Ectodermal cell (in vitro differentiated cells): ENCODE results near the gene ABCB8.

Experiments
- H3K27ac ChIP-seq: 2 replicates; pipeline ENCODE4 v1.7.0; 2013; ENCODE audit warnings: mild to moderate bottlenecking, low read depth, low read length; ENCODE audit not compliant: insufficient read depth, poor library complexity, severe bottlenecking
- H3K27me3 ChIP-seq: 2 replicates; pipeline ENCODE4 v1.7.0; 2013; ENCODE audit warnings: mild to moderate bottlenecking, low read length; ENCODE audit not compliant: insufficient read depth, control insufficient read depth, poor library complexity, severe bottlenecking
- H3K36me3 ChIP-seq: one replicate; pipeline ENCODE4 v1.7.0; 2013; ENCODE audit warnings: low read length; ENCODE audit not compliant: control insufficient read depth, insufficient read depth
- H3K4me1 ChIP-seq: one replicate; pipeline ENCODE4 v1.7.0; 2013; ENCODE audit warnings: low read length; ENCODE audit not compliant: control insufficient read depth, insufficient read depth
- H3K4me3 ChIP-seq: 2 replicates; pipeline ENCODE4 v1.7.0; 2013; ENCODE audit warnings: low read depth, low read length, control low read depth; ENCODE audit not compliant: insufficient read depth
- H3K9me3 ChIP-seq: 2 replicates; pipeline ENCODE4 v1.7.0; 2013; ENCODE audit warnings: mild to moderate bottlenecking, low read length, moderate library complexity; ENCODE audit not compliant: control insufficient read depth
- WGBS, 2 experiments: methylation state at CpG; one replicate each; pipeline ENCODE4 v1.1.7; 2013; ENCODE audit warnings: missing lambda C conversion rate in 2 of 2; 5-methylcytosine and 5-hydroxymethylcytosine counted together

ABCB8 gene

DNA sequence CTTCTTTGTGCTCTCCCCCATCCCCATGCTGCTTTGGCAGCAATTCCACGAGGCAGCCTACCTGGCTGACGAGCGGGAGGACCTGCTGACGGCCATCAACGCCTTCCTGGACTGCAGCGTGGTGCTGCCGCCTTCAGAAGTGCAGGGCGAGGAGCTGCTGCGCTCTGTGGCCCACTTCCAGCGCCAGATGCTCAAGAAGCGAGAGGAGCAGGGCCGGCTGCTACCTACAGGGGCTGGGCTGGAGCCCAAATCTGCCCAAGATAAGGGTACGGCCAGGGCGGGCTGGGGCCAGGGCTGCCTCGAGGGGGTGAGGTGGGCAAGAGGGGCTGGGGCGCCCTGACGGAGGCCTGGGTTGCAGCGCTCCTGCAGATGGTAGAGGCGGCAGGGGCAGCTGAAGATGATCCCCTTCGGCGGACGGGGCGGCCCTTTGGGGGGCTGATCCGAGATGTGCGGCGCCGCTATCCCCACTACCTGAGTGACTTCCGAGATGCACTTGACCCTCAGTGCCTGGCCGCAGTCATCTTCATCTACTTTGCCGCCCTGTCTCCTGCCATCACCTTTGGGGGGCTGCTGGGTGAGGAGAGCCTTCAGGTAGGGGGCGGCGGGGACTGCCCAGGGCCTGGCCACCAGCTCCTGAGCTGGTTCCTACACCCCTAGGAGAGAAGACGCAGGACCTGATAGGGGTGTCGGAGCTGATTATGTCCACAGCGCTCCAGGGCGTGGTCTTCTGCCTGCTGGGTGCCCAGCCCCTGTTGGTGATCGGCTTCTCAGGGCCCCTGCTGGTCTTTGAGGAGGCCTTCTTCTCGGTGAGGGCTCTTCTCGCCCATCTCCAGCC lies 43.0 kb downstream of the ABCB8 start:
- 93% methylated on average over 39 of the region's 39 CpGs for WGBS, 2 experiments
- peaks cover 48% of the 10 kb centered on the region for H3K36me3 ChIP-seq
- no peaks in the 10 kb centered on the region for H3K27me3 ChIP-seq
- no peak overlapping the region for H3K27ac ChIP-seq
- no peak overlapping the region for H3K4me3 ChIP-seq
- H3K9me3 ChIP-seq = no peaks in the 10 kb centered on the region
- H3K4me1 ChIP-seq = no peaks in the 10 kb centered on the region

DNA sequence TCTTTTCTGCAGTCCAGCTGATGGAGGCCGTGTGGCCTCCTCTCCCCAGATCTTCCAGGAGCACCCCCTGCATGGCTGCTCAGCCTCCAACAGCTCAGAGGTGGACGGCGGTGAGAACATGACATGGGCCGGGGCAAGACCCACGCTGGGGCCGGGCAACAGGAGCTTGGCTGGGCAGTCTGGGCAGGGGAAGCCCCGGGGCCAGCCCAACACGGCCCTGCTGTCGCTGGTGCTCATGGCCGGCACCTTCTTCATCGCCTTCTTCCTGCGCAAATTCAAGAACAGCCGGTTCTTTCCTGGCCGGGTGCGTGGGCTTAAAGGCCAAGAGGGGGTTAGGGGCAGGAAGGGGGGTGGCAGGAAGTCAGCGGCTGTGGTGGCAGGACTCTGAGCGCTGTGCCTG lies 45.7 kb downstream of the ABCB8 start:
- H3K4me3 ChIP-seq = no peak overlapping the region
- WGBS, 2 experiments = 95 to 96% methylated on average over 17 of the region's 17 CpGs
- H3K27ac ChIP-seq = no peak overlapping the region
- H3K4me1 ChIP-seq = peaks cover 6% of the 10 kb centered on the region
- peaks cover 38% of the 10 kb centered on the region for H3K36me3 ChIP-seq
- H3K9me3 ChIP-seq = no peaks in the 10 kb centered on the region
- H3K27me3 ChIP-seq = no peaks in the 10 kb centered on the region

DNA sequence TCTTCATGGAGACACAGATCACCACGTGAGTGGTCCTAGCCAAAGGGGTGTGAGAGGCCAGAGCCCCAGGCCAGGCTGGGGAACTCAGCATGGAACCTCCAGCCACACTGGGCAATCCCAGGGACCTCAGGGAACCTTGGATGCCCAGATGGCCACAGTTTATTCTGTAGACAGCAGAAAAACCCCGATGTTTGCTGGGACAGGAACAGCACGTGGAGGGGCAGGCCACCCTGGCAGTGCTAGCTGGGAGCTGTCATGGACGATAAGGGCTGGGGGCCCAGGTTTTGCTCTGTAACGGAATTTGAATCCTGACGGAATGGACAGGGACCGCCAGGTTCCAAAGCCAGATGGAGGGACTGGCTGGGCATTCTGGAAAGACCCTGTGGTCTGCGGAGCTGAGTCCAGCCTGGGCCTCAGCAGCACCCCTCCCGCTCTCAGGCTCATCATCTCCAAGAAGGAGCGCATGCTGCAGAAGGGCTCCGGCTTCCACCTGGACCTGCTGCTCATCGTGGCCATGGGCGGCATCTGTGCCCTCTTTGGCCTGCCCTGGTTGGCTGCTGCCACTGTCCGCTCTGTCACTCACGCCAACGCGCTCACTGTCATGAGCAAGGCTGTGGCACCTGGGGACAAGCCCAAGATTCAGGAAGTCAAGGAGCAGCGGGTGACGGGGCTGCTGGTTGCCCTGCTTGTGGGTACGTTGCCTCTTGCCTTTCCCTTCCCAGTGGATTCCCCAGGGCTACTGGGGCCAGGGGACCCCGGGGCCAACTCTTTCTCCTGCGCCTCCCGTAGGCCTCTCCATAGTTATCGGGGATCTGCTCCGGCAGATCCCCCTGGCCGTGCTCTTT lies 46.8 kb downstream of the ABCB8 start:
- H3K36me3 ChIP-seq = peaks cover 37% of the 10 kb centered on the region
- WGBS, 2 experiments = 95 to 96% methylated on average over 26 of the region's 26 CpGs

DNA sequence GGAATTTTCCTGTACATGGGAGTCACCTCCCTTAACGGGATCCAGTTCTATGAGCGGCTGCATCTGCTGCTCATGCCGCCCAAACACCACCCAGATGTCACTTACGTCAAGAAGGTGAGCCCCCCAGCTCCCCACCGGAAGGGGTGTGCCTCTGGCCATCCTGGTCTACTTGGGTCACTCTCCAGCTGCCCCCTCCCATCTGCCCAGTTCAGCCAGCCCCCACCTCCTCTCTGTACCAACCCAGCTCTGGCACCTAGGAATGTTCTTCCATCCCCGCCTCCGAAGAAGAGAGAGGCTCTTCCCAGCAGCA lies 47.4 kb downstream of the ABCB8 start:
- H3K36me3 ChIP-seq = peaks cover 31% of the 10 kb centered on the region
- WGBS, 2 experiments = 93% methylated on average over 7 of the region's 7 CpGs

More for the DNA sequence above, 46.8 kb downstream of the ABCB8 start:
- Histone ChIP-seq H3K9me3 (no peaks in the 10 kb centered on the region), H3K27ac (no peak overlapping the region), H3K4me1 (peaks cover 16% of the 10 kb centered on the region), H3K4me3 (no peak overlapping the region), H3K27me3 (no peaks in the 10 kb centered on the region)

DNA sequence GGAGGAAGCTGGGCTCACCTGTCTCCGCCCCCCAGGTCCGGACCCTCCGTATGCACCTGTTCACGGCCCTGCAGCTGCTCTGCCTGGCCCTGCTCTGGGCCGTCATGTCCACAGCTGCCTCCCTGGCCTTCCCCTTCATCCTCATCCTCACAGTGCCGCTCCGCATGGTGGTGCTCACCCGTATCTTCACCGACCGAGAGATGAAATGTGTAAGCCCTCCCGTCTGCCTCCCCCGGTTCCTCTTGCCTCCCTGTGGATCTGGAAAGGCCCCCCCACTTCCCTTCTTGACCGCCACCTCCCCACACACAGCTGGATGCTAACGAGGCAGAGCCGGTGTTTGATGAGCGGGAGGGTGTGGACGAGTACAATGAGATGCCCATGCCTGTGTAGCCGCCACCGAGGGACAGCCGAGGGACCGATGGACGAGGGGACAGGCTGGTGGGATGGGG lies 47.8 kb downstream of the ABCB8 start:
- H3K4me3 ChIP-seq = no peak overlapping the region
- H3K27ac ChIP-seq = no peak overlapping the region
- peaks cover 16% of the 10 kb centered on the region for H3K4me1 ChIP-seq
- H3K27me3 ChIP-seq = no peaks in the 10 kb centered on the region
- 87 to 88% methylated on average over 21 to 22 of the region's 22 CpGs for WGBS, 2 experiments
- H3K36me3 ChIP-seq = peaks cover 29% of the 10 kb centered on the region
- no peaks in the 10 kb centered on the region for H3K9me3 ChIP-seq

More for the DNA sequence above, 47.4 kb downstream of the ABCB8 start:
- H3K4me3 ChIP-seq = no peak overlapping the region
- H3K27ac ChIP-seq = no peak overlapping the region
- H3K9me3 ChIP-seq = no peaks in the 10 kb centered on the region
- peaks cover 16% of the 10 kb centered on the region for H3K4me1 ChIP-seq
- H3K27me3 ChIP-seq = no peaks in the 10 kb centered on the region

DNA sequence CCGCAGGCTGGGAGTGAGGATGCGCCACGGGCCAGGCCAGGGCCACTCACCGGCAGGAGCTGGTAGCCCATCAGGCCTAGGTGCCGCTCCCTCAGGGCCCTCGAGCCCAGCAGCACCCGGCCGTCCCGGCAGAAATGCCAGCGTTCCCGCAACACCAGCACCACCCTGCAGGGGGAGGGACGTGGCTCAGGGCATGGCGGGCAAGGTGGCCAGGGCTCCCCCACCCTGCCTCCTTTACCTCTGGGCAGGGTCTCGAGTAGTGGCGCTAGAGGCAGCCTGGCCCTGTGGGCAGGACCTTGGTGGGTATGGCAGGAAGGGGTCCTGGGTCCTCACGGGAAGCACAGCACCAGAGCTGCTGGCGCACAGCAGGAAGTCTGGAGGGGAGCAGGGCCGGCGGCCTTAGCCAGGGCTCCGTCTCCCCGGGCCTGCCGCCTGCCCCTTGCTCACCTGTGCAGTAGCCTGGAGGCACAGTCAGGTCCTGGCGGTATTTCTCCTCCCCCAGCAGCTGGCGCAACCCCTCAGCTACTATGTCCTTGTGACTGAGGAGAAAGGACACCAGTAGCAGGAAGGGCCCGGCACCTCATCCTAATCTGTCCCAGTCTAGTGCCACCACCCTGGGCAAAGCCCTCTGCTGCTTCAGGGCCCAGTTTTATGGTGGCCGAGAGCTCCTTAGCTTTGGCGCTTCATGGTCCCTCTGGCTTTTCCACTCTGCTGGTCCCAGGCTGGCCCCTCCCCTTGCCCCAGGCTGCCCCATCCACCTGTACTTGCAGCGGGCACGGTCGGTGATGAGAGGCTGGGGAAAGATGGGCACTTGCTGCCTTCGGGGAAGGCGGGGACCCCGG lies 48.8 kb downstream of the ABCB8 start:
- Histone ChIP-seq H3K27ac (no peak overlapping the region), H3K36me3 (peaks cover 22% of the 10 kb centered on the region)
- 86% methylated on average over 33 of the region's 33 CpGs for WGBS, 2 experiments

DNA sequence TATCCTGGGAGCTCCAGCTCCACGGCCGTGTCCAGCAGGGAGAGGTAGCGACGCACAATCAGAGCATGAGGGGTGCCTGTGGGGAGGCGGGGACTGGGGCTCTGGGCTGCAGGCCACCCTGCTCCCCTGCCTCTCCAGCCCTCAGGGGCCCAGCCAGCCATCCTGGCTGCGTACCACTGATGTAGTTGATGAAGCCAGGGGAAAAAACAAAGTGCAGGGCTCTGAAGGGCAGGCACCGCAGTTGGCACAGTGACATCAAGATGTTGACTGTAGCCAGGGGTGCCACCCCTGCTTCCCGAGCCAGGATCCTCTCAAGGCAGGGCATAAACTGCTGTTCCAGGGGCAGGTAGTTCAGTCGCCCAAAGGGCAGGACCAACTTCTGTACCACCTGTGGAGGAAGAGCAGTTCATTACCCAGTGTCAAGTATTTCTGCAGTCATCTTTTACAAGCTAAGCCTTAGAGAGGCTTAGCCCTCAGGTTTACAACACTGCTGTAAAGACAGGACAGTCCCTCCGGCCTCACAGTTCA lies 49.5 kb downstream of the ABCB8 start:
- Histone ChIP-seq H3K4me3 (no peak overlapping the region), H3K27ac (no peak overlapping the region), H3K4me1 (peaks cover 34% of the 10 kb centered on the region), H3K9me3 (no peaks in the 10 kb centered on the region), H3K36me3 (peaks cover 22% of the 10 kb centered on the region), H3K27me3 (no peaks in the 10 kb centered on the region)
- WGBS, 2 experiments = 83 to 84% methylated on average over 10 of the region's 10 CpGs

More for the DNA sequence above, 48.8 kb downstream of the ABCB8 start:
- H3K27me3 ChIP-seq = no peaks in the 10 kb centered on the region
- no peaks in the 10 kb centered on the region for H3K9me3 ChIP-seq
- peaks cover 27% of the 10 kb centered on the region for H3K4me1 ChIP-seq
- H3K4me3 ChIP-seq = no peak overlapping the region

DNA sequence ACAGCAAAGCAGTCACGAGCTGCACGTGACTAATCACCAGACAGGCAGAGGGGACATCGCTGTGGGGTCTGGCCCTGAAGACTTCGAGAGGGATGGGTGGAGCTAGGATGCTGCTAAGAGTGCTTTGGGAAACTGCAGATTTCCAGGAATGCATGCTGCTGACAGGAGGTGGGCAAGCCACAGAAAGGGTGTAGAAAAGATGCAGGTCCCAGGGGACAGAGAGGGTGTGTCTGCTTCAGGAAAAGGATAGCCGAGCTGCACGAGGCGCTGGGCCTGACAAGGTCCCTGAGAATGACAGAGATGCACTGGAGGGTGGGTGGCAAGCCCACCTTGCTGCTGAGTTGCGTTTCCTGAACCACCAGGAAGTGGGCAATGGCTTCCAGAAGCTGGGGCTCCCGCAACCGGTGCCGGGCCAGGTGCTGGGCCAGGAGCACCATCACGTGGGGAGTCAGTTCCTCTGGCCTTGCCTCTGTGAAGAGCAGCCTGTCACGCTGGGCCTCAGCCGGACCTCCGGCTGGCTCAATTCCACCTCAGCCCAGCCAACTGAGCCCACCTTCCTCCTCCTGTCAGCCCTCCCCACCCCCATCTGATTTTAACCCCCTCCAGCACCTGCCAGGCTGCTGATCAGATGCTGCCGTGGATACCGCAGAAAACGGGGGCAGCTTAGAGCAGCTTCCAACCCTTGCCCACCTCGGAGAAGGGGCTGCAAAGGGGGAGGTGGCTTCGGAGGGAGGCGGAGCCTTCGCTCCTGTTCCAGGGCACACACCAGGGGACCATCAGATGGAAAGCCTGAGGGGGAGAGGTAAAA lies 50.2 kb downstream of the ABCB8 start:
- Histone ChIP-seq H3K4me3 (no peak overlapping the region), H3K9me3 (no peaks in the 10 kb centered on the region), H3K4me1 (peaks cover 34% of the 10 kb centered on the region), H3K27me3 (no peaks in the 10 kb centered on the region), H3K36me3 (peaks cover 22% of the 10 kb centered on the region), H3K27ac (no peak overlapping the region)
- WGBS, 2 experiments = 68 to 69% methylated on average over 22 of the region's 22 CpGs

DNA sequence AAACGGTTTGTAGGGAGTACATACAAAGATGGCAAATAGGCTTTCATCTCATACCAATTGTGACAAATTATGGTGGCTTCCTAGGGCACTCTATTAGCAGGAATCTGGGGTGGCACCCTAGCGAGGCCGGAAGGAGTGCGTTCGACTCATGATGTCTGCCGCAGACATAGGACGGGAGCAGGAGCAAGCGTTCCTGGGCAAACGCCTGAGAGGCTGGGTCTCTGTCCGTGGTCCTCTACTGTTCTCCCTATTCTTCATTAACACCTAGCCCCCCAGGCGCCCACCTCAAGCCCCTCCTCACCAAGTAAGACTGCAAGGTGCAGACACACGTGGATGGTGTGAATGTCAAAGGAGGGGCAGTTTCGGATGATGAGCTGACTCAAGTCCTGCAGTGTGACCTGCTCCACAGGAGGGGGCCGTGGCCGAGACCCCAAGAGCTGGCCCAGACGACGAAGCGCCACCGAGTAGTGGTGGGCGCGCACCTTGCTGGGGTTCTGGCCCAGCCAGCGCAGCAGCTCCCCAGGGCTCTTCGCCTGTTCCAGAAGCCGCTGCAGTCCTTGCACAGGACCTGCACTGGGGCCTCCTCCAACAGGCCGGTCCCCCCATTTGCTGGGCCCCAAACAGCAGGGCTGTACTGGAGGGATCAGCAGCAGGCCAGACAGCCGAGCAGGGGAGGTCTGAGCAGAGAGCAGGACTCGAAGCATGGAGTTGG lies 51.1 kb downstream of the ABCB8 start:
- peaks cover 34% of the 10 kb centered on the region for H3K4me1 ChIP-seq
- H3K27ac ChIP-seq = no peak overlapping the region
- peaks cover 9% of the 10 kb centered on the region for H3K27me3 ChIP-seq
- H3K9me3 ChIP-seq = no peaks in the 10 kb centered on the region
- 88% methylated on average over 27 of the region's 27 CpGs for WGBS, 2 experiments
- H3K4me3 ChIP-seq = peak overlapping the region; percentile 82
- peaks cover 14% of the 10 kb centered on the region for H3K36me3 ChIP-seq
